SK-N-SH (cell line): ENCODE results near the gene EXOG. TPM values are rescaled to one million over a fixed set of nuclear protein-coding genes. Genes with fewer than 3 reads are reported as not detected.

ENCODE experiments used
- CTCF ChIA-PET: fragments of 300-600, 350-600 bp; formaldehyde crosslinking; extraction: SDS; loops from one replicate; lab custom pipeline; 2021; lab: Yijun Ruan, JAX
- POLR2A ChIA-PET: fragments of 350-600 bp; sonication (Branson Sonifier 250); formaldehyde crosslinking; extraction: SDS; loops from one replicate; lab custom pipeline; 2020; ENCODE audit warnings: antibody characterized with exemption, inconsistent platforms; lab: Yijun Ruan, JAX
- DNase-seq: peaks from one replicate; pipeline ENCODE4 v3.0.0; 2012
- H2AFZ ChIP-seq: fragments of 200-600 bp; sonication (generic); 2 replicates; pipeline ENCODE4 v1.8.1; 2016; ENCODE audit warnings: antibody characterized with exemption, mild to moderate bottlenecking, low read depth
- H3F3A ChIP-seq: fragments of 200-600 bp; sonication (generic); replicated peaks from 2 replicates; pipeline ENCODE3; 2016; ENCODE audit warnings: antibody characterized with exemption, mild to moderate bottlenecking; ENCODE audit not compliant: insufficient read depth
- H3K27ac ChIP-seq, 2 experiments: fragments of 200-500 bp in 1 of 2; fragments of 200-600 bp in 1 of 2; sonication (Bioruptor generic) in 1 of 2; sonication (generic), shearing (Covaris generic) in 1 of 2; 2 replicates each; pipeline versions ENCODE4 v1.5.1 to v1.6.1; 2014 to 2016; ENCODE audit warnings: low read depth in 2 of 2, inconsistent platforms in 1 of 2, low read length in 1 of 2, mild to moderate bottlenecking in 1 of 2, mixed read lengths in 1 of 2
- H3K27me3 ChIP-seq: fragments of 200-600 bp; sonication (generic), shearing (Covaris generic); 2 replicates; pipeline ENCODE4 v1.6.1; 2016; ENCODE audit warnings: mixed run types; ENCODE audit not compliant: insufficient read depth
- H3K36me3 ChIP-seq, 2 experiments: fragments of 200-500 bp in 1 of 2; fragments of 200-600 bp in 1 of 2; sonication (Bioruptor generic) in 1 of 2; sonication (generic) in 1 of 2; replicated peaks in 1 of 2; 2 replicates each; pipeline versions ENCODE3 to v1.5.1; 2014 to 2016; ENCODE audit warnings: low read length in 1 of 2, mild to moderate bottlenecking in 1 of 2; ENCODE audit not compliant: insufficient read depth in 2 of 2, control insufficient read depth in 1 of 2
- H3K4me1 ChIP-seq, 2 experiments: fragments of 200-500 bp in 1 of 2; fragments of 200-600 bp in 1 of 2; sonication (Bioruptor generic) in 1 of 2; sonication (generic), shearing (Covaris generic) in 1 of 2; 2 replicates each; pipeline versions ENCODE4 v1.5.1 to v1.6.1; 2014 to 2016; ENCODE audit warnings: low read depth in 1 of 2, low read length in 1 of 2, mixed run types in 1 of 2; ENCODE audit not compliant: insufficient read depth in 2 of 2, control insufficient read depth in 1 of 2
- H3K4me2 ChIP-seq: fragments of 200-600 bp; sonication (generic), shearing (Covaris generic); 2 replicates; pipeline ENCODE4 v1.6.1; 2017; ENCODE audit warnings: mixed run types
- H3K4me3 ChIP-seq, 2 experiments: fragments of 200-500 bp in 1 of 2; fragments of 200-600 bp in 1 of 2; sonication (Bioruptor generic) in 1 of 2; sonication (generic), shearing (Covaris generic) in 1 of 2; 2 replicates each; pipeline versions ENCODE4 v1.5.1 to v1.8.1; 2014 to 2016; ENCODE audit warnings: low read depth in 2 of 2, inconsistent platforms in 1 of 2, low read length in 1 of 2, mild to moderate bottlenecking in 1 of 2, mixed read lengths in 1 of 2, moderate library complexity in 1 of 2
- H3K79me2 ChIP-seq: fragments of 200-600 bp; sonication (generic); 2 replicates; pipeline ENCODE4 v1.8.1; 2017; ENCODE audit warnings: mild to moderate bottlenecking; ENCODE audit not compliant: insufficient read depth
- H3K9ac ChIP-seq: fragments of 200-600 bp; sonication (generic); 2 replicates; pipeline ENCODE4 v1.6.1; 2017; ENCODE audit warnings: mixed run types
- H3K9me2 ChIP-seq: fragments of 200-600 bp; sonication (generic); 2 replicates; pipeline ENCODE4 v1.6.1; 2017; ENCODE audit warnings: mixed run types
- H3K9me3 ChIP-seq: fragments of 200-600 bp; sonication (generic); 2 replicates; pipeline ENCODE4 v1.6.1; 2017; ENCODE audit warnings: mixed run types, mild to moderate bottlenecking, moderate library complexity
- H4K20me1 ChIP-seq: fragments of 200-600 bp; sonication (generic); 2 replicates; pipeline ENCODE4 v1.6.1; 2017; ENCODE audit warnings: mild to moderate bottlenecking, mixed run types; ENCODE audit not compliant: insufficient read depth
- CHD2 ChIP-seq: fragments of 150-350 bp; IDR thresholded peaks from 2 replicates; pipeline ENCODE4 v1.6.1; 2018; ENCODE audit warnings: low read length; ENCODE audit not compliant: partially characterized antibody
- CTCF ChIP-seq: fragments of 200-600 bp; sonication (generic); IDR thresholded peaks from 2 replicates; pipeline ENCODE4 v1.6.1; 2017; ENCODE audit warnings: antibody characterized with exemption, mild to moderate bottlenecking, moderate library complexity
- ELF1 ChIP-seq: IDR thresholded peaks from 2 replicates; pipeline ENCODE4 v1.4.0; 2012
- EP300 ChIP-seq, 2 experiments: IDR thresholded peaks; 2 replicates each; pipeline versions ENCODE4 v1.4.0 to v1.6.1; 2012; ENCODE audit warnings: borderline replicate concordance in 1 of 2, low read depth in 1 of 2, low read length in 1 of 2
- EZH2phosphoT487 ChIP-seq: fragments of 200-600 bp; sonication (generic); IDR thresholded peaks from 2 replicates; pipeline ENCODE4 v1.6.1; 2017; ENCODE audit warnings: low read depth, mixed run types, mild to moderate bottlenecking, antibody characterized with exemption, moderate library complexity, borderline replicate concordance
- FOSL2 ChIP-seq: IDR thresholded peaks from 2 replicates; pipeline ENCODE4 v1.4.0; 2012; ENCODE audit warnings: low read depth, mild to moderate bottlenecking, moderate library complexity, borderline replicate concordance
- FOXM1 ChIP-seq: IDR thresholded peaks from 2 replicates; pipeline ENCODE4 v1.4.0; 2012; ENCODE audit warnings: low read depth, mild to moderate bottlenecking
- GATA2 ChIP-seq: sonication (generic); formaldehyde crosslinking; IDR thresholded peaks from 2 replicates; pipeline ENCODE4 v1.5.0; 2020; ENCODE audit warnings: mild to moderate bottlenecking, missing genetic modification reagents
- MAX ChIP-seq: IDR thresholded peaks from 2 replicates; pipeline ENCODE4 v1.4.0; 2012; ENCODE audit warnings: low read depth
- MXI1 ChIP-seq: IDR thresholded peaks from 2 replicates; pipeline ENCODE4 v1.6.1; 2012; ENCODE audit warnings: mild to moderate bottlenecking, low read depth, low read length, improper control_type of control experiment
- NRF1 ChIP-seq: IDR thresholded peaks from 2 replicates; pipeline ENCODE4 v1.6.1; 2012; ENCODE audit warnings: low read depth, mild to moderate bottlenecking, low read length
- PBX3 ChIP-seq: IDR thresholded peaks from 2 replicates; pipeline ENCODE4; 2012
- POLR2AphosphoS5 ChIP-seq: IDR thresholded peaks from 2 replicates; pipeline ENCODE4 v1.6.1; 2012; ENCODE audit warnings: low read depth, low read length
- RAD21 ChIP-seq: IDR thresholded peaks from 2 replicates; pipeline ENCODE4 v1.6.1; 2012; ENCODE audit warnings: mild to moderate bottlenecking, low read length
- RCOR1 ChIP-seq: fragments of 150-350 bp; IDR thresholded peaks from 2 replicates; pipeline ENCODE4 v1.6.1; 2017; ENCODE audit warnings: antibody characterized with exemption, low read length
- REST ChIP-seq: IDR thresholded peaks from 2 replicates; pipeline ENCODE4 v1.6.1; 2012; ENCODE audit warnings: mild to moderate bottlenecking, low read depth, low read length, moderate library complexity
- RFX5 ChIP-seq: IDR thresholded peaks from 2 replicates; pipeline ENCODE4 v1.6.1; 2012; ENCODE audit warnings: mild to moderate bottlenecking, improper control_type of control experiment, low read length
- RXRA ChIP-seq: IDR thresholded peaks from 2 replicates; pipeline ENCODE4 v1.4.0; 2012; ENCODE audit warnings: low read depth, mild to moderate bottlenecking, borderline replicate concordance
- SIN3A ChIP-seq: IDR thresholded peaks from 2 replicates; pipeline ENCODE4 v1.6.1; 2012; ENCODE audit warnings: low read depth, mild to moderate bottlenecking, low read length, moderate library complexity, borderline replicate concordance
- SMC3 ChIP-seq: IDR thresholded peaks from 2 replicates; pipeline ENCODE4 v1.6.1; 2012; ENCODE audit warnings: low read depth, low read length, improper control_type of control experiment
- YY1 ChIP-seq: IDR thresholded peaks from 2 replicates; pipeline ENCODE4 v1.4.0; 2012; ENCODE audit warnings: low read depth, mild to moderate bottlenecking
- ZBTB33 ChIP-seq: IDR thresholded peaks from 2 replicates; pipeline ENCODE4 v1.4.0; 2012; ENCODE audit warnings: low read depth, borderline replicate concordance
- WGBS: methylation state at CpG from one replicate; pipeline ENCODE4 v1.1.6; 2017; ENCODE audit warnings: low lambda C conversion rate; 5-methylcytosine and 5-hydroxymethylcytosine counted together
- polyA plus RNA-seq, 3 experiments: library from polyadenylated mRNA; depleted of rRNA; stranded (reverse); fragments of >200 nt; gene quantifications; 2 replicates each; pipeline ENCODE4 v1.2.3, GENCODE V29; 2012

Gene EXOG
- polyA plus RNA-seq (2012; rRNA removed): 6.2 and 8.8 TPM in 2 replicates
- polyA plus RNA-seq (2012; cell fraction: cytosol; rRNA removed): 4.9 and 5.0 TPM in 2 replicates
- polyA plus RNA-seq (2012; cell fraction: nucleus; rRNA removed): 19.3 and 31.0 TPM in 2 replicates

- H3K4me1 ChIP-seq: peaks cover 0 to 4% of the 10 kb centered on the region in 2 experiments; a peak in 3 of 4 replicates
- ChIA-PET CTCF (interaction anchor here (0.5 to 5.1 kb wide), 47 partner anchors 8 to 792 kb away, joined by 3 to 54 read pairs (median 4); partner anchors contain the start of genes ACAA1 and XYLB), POLR2A (interaction anchor here (0.9 kb wide), 1 partner anchor 792 kb away, joined by 4 read pairs; no protein-coding TSS in a partner anchor)
- peak within 1 kb of the TSS; percentile 62 for H3K9ac ChIP-seq
- peaks cover 15 to 25% of the 10 kb centered on the region in 2 experiments for H3K36me3 ChIP-seq
- WGBS: 2% methylated on average over 20 of the region's 53 CpGs
- peak within 1 kb of the TSS; percentile 88 for H2AFZ ChIP-seq
- no peaks in the 10 kb centered on the region for H3K9me3 ChIP-seq
- no peaks in the 10 kb centered on the region for H3K27me3 ChIP-seq
- H3K4me3 ChIP-seq: peak within 1 kb of the TSS; percentile 55 to 75
- H3K4me2 ChIP-seq: peak within 1 kb of the TSS; percentile 72
- no peaks in the 10 kb centered on the region for H4K20me1 ChIP-seq
- H3K79me2 ChIP-seq: peaks cover 18% of the 10 kb centered on the region
- DNase-seq: peak; percentile 98
- peaks cover 7% of the 10 kb centered on the region for H3F3A ChIP-seq
- H3K27ac ChIP-seq: peak within 1 kb of the TSS; percentile 59 to 77; a peak in 3 of 4 replicates
- H3K9me2 ChIP-seq: no peaks in the 10 kb centered on the region
- TF ChIP-seq GATA2 (CRISPR knock-in tag) (peak; percentile 91), RAD21 (peak; percentile 81), REST (no peak), MAX (peak; percentile 71), ZBTB33 (peak; percentile 65), FOSL2 (no peak), SMC3 (peak; percentile 80), ELF1 (peak; percentile 45; the same call in 1 of the 2 replicates), POLR2AphosphoS5 (peak; percentile 54), SIN3A (peak; percentile 70; the same call in 1 of the 2 replicates), RFX5 (0 out of 2 replicates have a peak, but pooled peaks have one; percentile 36), NRF1 (peak; percentile 84), CHD2 (peak; percentile 82), RXRA (no peak), CTCF (peak; percentile 91), PBX3 (0 out of 2 replicates have a peak, but pooled peaks have one; percentile 31), MXI1 (peak; percentile 49; the same call in 1 of the 2 replicates), EP300 (IDR thresholded peaks at IDR 0.05; ENCODE audit: borderline replicate concordance in 1 of 2, low read depth in 1 of 2, low read length in 1 of 2) (peak in 1 of 2 experiments; percentile 13; a peak in 1 of 4 replicates), EZH2phosphoT487 (no peak), YY1 (peak; percentile 86), FOXM1 (0 out of 2 replicates have a peak, but pooled peaks have one; percentile 14), RCOR1 (peak; percentile 62)
These were observed at the start of gene EXOG for GRCh38 chr3:38496131-38496910. EXOG (plus strand) TSS chr3:38496340; CDS start chr3:38496368, 28 bp downstream.
